Brain microvascular endothelial cell (primary cell): ENCODE data around the gene LDAH.

Experiments
- DNase-seq: peaks from one replicate; pipeline ENCODE4 v3.0.0-alpha.2; 2020
- H3K27ac ChIP-seq: fragments of 250-450 bp; sonication (Bioruptor Pico); 2 replicates; pipeline ENCODE4 v1.5.1; 2020; ENCODE audit warnings: mild to moderate bottlenecking, moderate library complexity
- H3K27me3 ChIP-seq: fragments of 250-450 bp; sonication (Bioruptor Pico); replicated peaks from 2 replicates; pipeline ENCODE4 v1.5.1; 2020; ENCODE audit warnings: mild to moderate bottlenecking
- H3K36me3 ChIP-seq: fragments of 250-450 bp; sonication (Bioruptor Pico); replicated peaks from 2 replicates; pipeline ENCODE4 v1.5.1; 2020; ENCODE audit warnings: mild to moderate bottlenecking
- H3K4me3 ChIP-seq: 2 replicates; pipeline ENCODE4 v1.5.1; 2011; ENCODE audit warnings: low read depth, mild to moderate bottlenecking, control low read depth, low read length, moderate library complexity
- CTCF ChIP-seq: IDR thresholded peaks from 2 replicates; pipeline ENCODE4 v1.5.1; 2011; ENCODE audit warnings: low read depth, mild to moderate bottlenecking, moderate library complexity, low read length, control low read depth, inconsistent platforms; ENCODE audit errors: missing control alignments
- in situ Hi-C: cut with HindIII; loops from 2 replicates; pipeline ENCODE4 v1.10.0; 2017; ENCODE audit warnings: low sequenced_read_pairs, low pct_ligation_motif_present

The LDAH gene

DNA sequence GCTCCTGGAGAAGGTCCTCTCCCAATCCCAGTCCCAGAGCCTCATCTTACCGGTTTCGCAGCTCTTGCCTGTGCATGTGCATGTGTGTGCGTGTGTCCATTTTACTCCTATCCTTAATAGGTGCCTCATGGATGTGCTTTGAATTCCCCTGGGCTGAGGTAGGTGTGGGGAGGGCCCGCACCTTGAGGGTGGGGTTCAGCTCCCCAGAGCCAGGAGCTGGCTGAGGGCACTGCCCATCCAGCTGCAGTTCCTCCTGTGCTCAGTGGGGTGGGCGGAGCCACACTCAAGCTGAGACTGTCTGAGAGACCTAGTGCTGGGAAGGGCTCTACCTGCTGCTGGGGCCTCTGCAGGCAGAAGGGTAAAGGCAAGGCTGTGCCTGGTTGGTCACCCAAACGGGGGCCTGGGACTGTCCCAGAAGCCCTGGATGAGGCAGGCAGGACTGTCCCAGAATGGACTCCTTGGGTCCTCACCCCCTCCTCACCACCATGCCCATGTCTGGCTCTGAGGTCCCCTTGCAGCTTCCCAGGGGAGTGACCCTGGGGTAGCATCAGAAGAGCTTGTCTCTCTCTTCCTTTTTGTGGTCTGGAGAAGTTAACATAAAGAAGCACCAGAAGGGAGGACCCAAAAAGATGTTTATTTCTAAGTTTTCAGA, 147.1 kb downstream of the LDAH start:
- TF ChIP-seq CTCF = peak; percentile 7
- DNase-seq = no peak
- H3K36me3 ChIP-seq = no peaks in the 10 kb centered on the region
- no peak overlapping the region for H3K27ac ChIP-seq
- H3K27me3 ChIP-seq = peaks cover 13% of the 10 kb centered on the region
- no peak overlapping the region for H3K4me3 ChIP-seq
- in situ Hi-C loops = loop anchor here (25.0 kb wide), 1 partner anchor 286 kb away; no protein-coding TSS in a partner anchor

- in situ Hi-C loops = loop anchor here (25.0 kb wide), 1 partner anchor 287 kb away; no protein-coding TSS in a partner anchor
- DNase-seq = peak; percentile 78
- peaks cover 20% of the 10 kb centered on the region for H3K27me3 ChIP-seq
Measured at GRCh38 chr2:20674974-20675679, 147.8 kb downstream of the LDAH start.

GRCh38 chr2:20674309-20674965, 148.5 kb downstream of the LDAH start:
- no peak for TF ChIP-seq CTCF
- no peak for DNase-seq
- H3K36me3 ChIP-seq = no peaks in the 10 kb centered on the region
- H3K27ac ChIP-seq = no peak overlapping the region
- H3K4me3 ChIP-seq = no peak overlapping the region
- H3K27me3 ChIP-seq = peaks cover 27% of the 10 kb centered on the region
- in situ Hi-C loops = no loop called here

More at GRCh38 chr2:20674974-20675679, 147.8 kb downstream of the LDAH start:
- H3K27ac ChIP-seq = no peak overlapping the region
- no peak overlapping the region for H3K4me3 ChIP-seq
- H3K36me3 ChIP-seq = no peaks in the 10 kb centered on the region
- no peak for TF ChIP-seq CTCF

GRCh38 chr2:20673686-20674308, 149.1 kb downstream of the LDAH start:
- in situ Hi-C loops = no loop called here
- no peaks in the 10 kb centered on the region for H3K36me3 ChIP-seq
- H3K4me3 ChIP-seq = no peak overlapping the region
- no peak overlapping the region for H3K27ac ChIP-seq
- TF ChIP-seq CTCF = no peak
- H3K27me3 ChIP-seq = peaks cover 29% of the 10 kb centered on the region
- no peak for DNase-seq

- Histone ChIP-seq H3K4me3 (no peak overlapping the region), H3K27me3 (peaks cover 37% of the 10 kb centered on the region), H3K27ac (no peak overlapping the region), H3K36me3 (no peaks in the 10 kb centered on the region)
- no peak for DNase-seq
- in situ Hi-C loops = no loop called here
- TF ChIP-seq CTCF = no peak
Measured at GRCh38 chr2:20672201-20672951, 150.5 kb downstream of the LDAH start.
